ENCODE data around the gene TOP3B. TPM values are rescaled to one million over a fixed set of nuclear protein-coding genes. Genes with fewer than 3 reads are reported as not detected.

Gene TOP3B
- total RNA-seq, 1 experiment from 2014 or later: 68.6 TPM

DNA sequence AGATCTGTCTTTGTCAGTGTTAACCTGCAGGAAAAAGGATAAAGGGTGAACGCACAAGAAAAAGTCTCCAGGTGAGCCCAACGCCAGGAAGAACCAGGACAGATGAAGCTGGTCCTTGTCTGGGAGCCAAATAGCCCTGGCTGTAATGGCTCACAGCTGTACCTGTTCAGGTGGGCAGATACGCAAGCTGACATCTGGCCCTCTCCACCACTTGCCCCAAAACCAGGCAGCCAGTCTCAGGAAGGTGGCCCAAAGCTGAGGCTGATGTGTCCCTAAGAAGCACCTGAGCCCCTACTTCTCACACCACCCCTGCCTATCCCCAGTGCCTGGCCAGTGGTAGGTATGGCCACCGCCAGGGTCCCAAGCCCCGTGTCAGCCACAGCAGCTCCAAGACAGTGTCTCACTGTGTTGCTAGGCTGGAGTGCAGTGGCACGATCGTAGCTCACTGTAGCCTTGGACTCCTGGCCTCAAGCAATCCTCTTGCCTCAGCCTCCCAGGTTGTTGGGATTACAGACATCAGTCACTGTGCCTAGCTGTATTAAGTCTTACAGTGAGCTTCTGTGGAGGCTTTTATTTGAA lies 14.8 kb downstream of the TOP3B start:
- Mint-ChIP-seq H3K4me1 (no peaks in the 10 kb centered on the region), H3K27me3 (ENCODE audit: low read depth) (no peaks in the 10 kb centered on the region), H3K27ac (no peak overlapping the region), H3K9me3 (no peaks in the 10 kb centered on the region), H3K4me3 (no peak overlapping the region), H3K36me3 (peaks cover 64% of the 10 kb centered on the region)
- TF ChIP-seq AFF4 (CRISPR knock-in tag; IDR thresholded peaks at IDR 0.05; ENCODE audit: borderline replicate concordance) (no peak), TP53 (CRISPR knock-in tag; IDR thresholded peaks at IDR 0.05) (no peak), ERG (CRISPR knock-in tag; IDR thresholded peaks at IDR 0.05) (no peak), FOXK1 (CRISPR knock-in tag; IDR thresholded peaks at IDR 0.05) (no peak), ESRRA (CRISPR knock-in tag; IDR thresholded peaks at IDR 0.05; ENCODE audit: borderline replicate concordance) (no peak), IRF1 (CRISPR knock-in tag; IDR thresholded peaks at IDR 0.05) (no peak), EMX1 (CRISPR knock-in tag; IDR thresholded peaks at IDR 0.05) (no peak), SOX15 (CRISPR knock-in tag; IDR thresholded peaks at IDR 0.05) (no peak)
- TF ChIP-seq, protein P1, sequence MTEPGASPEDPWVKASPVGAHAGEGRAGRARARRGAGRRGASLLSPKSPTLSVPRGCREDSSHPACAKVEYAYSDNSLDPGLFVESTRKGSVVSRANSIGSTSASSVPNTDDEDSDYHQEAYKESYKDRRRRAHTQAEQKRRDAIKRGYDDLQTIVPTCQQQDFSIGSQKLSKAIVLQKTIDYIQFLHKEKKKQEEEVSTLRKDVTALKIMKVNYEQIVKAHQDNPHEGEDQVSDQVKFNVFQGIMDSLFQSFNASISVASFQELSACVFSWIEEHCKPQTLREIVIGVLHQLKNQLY (CRISPR knock-in tag; IDR thresholded peaks at IDR 0.05): no peak
- TF ChIP-seq, protein P2, sequence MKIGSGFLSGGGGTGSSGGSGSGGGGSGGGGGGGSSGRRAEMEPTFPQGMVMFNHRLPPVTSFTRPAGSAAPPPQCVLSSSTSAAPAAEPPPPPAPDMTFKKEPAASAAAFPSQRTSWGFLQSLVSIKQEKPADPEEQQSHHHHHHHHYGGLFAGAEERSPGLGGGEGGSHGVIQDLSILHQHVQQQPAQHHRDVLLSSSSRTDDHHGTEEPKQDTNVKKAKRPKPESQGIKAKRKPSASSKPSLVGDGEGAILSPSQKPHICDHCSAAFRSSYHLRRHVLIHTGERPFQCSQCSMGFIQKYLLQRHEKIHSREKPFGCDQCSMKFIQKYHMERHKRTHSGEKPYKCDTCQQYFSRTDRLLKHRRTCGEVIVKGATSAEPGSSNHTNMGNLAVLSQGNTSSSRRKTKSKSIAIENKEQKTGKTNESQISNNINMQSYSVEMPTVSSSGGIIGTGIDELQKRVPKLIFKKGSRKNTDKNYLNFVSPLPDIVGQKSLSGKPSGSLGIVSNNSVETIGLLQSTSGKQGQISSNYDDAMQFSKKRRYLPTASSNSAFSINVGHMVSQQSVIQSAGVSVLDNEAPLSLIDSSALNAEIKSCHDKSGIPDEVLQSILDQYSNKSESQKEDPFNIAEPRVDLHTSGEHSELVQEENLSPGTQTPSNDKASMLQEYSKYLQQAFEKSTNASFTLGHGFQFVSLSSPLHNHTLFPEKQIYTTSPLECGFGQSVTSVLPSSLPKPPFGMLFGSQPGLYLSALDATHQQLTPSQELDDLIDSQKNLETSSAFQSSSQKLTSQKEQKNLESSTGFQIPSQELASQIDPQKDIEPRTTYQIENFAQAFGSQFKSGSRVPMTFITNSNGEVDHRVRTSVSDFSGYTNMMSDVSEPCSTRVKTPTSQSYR (CRISPR knock-in tag; IDR thresholded peaks at IDR 0.05): no peak
- DNase-seq (ENCODE audit: low spot score) (no peak), ATAC-seq (no peak)
- ChIA-PET CTCF (interaction anchor here (0.9 to 1.2 kb wide), 2 partner anchors 17 to 93 kb away, joined by 3 to 4 read pairs; no protein-coding TSS in a partner anchor), POLR2A (no interaction called here)

DNA sequence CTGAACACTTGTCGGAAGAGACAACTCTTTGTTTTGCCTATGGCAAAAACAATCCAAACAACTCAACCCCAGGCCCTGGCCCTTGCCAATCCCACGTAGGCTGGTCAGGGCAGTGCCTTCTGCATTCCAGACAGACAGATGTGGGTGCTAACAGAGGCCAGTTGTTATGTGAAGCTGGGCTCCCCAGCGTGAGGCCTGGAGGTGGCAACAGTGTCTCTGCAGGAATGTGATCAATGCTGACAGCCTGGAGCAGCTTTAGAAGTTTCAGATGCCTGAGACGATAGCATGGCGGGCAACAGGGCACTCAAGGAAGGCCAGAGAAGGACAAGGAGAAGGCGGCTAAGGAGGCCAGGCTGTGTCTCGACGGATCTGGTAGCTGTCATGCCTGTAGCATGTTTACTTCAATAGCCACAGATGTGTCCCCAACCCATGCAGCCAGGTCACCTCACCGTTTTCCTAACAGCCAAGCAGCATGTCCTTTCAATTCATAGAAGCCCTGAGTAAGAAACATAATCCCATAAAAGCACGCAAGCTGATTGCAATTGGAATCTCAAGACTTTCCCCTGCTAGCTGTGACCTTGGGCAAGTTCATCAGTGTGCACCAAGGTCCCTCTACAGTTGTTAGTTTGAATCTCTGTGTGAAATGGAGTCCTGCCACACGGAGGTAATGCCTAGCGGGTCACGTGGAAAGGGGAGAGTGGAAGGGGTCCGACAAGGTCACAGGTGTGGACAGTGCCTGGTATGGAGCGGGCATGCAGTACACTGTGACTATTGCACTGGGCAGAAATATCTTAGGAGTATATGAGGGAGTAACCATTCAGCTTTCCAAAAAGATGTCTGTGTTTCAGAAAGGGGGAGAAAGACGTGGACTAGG lies 15.7 kb downstream of the TOP3B start:
- no peak for ATAC-seq
- H3K4me3 Mint-ChIP-seq: no peak overlapping the region
- POLR2A ChIA-PET: no interaction called here
- H3K27me3 Mint-ChIP-seq (ENCODE audit: low read depth): no peaks in the 10 kb centered on the region
- H3K27ac Mint-ChIP-seq: no peak overlapping the region
- CTCF ChIA-PET: interaction anchor here (1.1 to 2.1 kb wide), 3 partner anchors 14 to 18 kb away, joined by 3 to 8 read pairs (median 4); partner anchors contain the start of genes PPM1F and TOP3B
- H3K9me3 Mint-ChIP-seq: no peaks in the 10 kb centered on the region
- H3K36me3 Mint-ChIP-seq: peaks cover 70% of the 10 kb centered on the region
- no peak for DNase-seq (ENCODE audit: low spot score)
- no peaks in the 10 kb centered on the region for H3K4me1 Mint-ChIP-seq
- TF ChIP-seq, protein P3, sequence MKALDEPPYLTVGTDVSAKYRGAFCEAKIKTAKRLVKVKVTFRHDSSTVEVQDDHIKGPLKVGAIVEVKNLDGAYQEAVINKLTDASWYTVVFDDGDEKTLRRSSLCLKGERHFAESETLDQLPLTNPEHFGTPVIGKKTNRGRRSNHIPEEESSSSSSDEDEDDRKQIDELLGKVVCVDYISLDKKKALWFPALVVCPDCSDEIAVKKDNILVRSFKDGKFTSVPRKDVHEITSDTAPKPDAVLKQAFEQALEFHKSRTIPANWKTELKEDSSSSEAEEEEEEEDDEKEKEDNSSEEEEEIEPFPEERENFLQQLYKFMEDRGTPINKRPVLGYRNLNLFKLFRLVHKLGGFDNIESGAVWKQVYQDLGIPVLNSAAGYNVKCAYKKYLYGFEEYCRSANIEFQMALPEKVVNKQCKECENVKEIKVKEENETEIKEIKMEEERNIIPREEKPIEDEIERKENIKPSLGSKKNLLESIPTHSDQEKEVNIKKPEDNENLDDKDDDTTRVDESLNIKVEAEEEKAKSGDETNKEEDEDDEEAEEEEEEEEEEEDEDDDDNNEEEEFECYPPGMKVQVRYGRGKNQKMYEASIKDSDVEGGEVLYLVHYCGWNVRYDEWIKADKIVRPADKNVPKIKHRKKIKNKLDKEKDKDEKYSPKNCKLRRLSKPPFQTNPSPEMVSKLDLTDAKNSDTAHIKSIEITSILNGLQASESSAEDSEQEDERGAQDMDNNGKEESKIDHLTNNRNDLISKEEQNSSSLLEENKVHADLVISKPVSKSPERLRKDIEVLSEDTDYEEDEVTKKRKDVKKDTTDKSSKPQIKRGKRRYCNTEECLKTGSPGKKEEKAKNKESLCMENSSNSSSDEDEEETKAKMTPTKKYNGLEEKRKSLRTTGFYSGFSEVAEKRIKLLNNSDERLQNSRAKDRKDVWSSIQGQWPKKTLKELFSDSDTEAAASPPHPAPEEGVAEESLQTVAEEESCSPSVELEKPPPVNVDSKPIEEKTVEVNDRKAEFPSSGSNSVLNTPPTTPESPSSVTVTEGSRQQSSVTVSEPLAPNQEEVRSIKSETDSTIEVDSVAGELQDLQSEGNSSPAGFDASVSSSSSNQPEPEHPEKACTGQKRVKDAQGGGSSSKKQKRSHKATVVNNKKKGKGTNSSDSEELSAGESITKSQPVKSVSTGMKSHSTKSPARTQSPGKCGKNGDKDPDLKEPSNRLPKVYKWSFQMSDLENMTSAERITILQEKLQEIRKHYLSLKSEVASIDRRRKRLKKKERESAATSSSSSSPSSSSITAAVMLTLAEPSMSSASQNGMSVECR (CRISPR knock-in tag; IDR thresholded peaks at IDR 0.05; ENCODE audit: borderline replicate concordance): no peak
- TF ChIP-seq CBFB (CRISPR knock-in tag; IDR thresholded peaks at IDR 0.05; ENCODE audit: low read depth) (no peak), NFYB (CRISPR knock-in tag; conservative IDR thresholded peaks at IDR 0.05; ENCODE audit: low read depth) (no peak), TCF7 (CRISPR knock-in tag; IDR thresholded peaks at IDR 0.05; ENCODE audit: low read depth) (no peak)
- TF ChIP-seq, protein P1 (CRISPR knock-in tag; IDR thresholded peaks at IDR 0.05): no peak
